H9 (cell line): Measurements from ENCODE around the gene ADAMTS17. TPM values are rescaled to one million over a fixed set of nuclear protein-coding genes. Genes with fewer than 3 reads are reported as not detected.

Experiments
- DNase-seq: peaks from one replicate; pipeline ENCODE4 v3.0.0-alpha.2; 2017
- H2AFZ ChIP-seq: one replicate; pipeline ENCODE4 v1.6.1; 2013; ENCODE audit warnings: mild to moderate bottlenecking, low read length, control low read depth, moderate library complexity
- H2AK5ac ChIP-seq: 2 replicates; pipeline ENCODE4 v1.6.1; 2013; ENCODE audit warnings: low read length, control low read depth, mixed read lengths; ENCODE audit not compliant: insufficient read length
- H2BK120ac ChIP-seq: one replicate; pipeline ENCODE4 v1.6.1; 2013; ENCODE audit warnings: low read depth, mild to moderate bottlenecking, low read length, control low read depth, inconsistent platforms; ENCODE audit not compliant: poor library complexity, severe bottlenecking
- H2BK12ac ChIP-seq: 2 replicates; pipeline ENCODE4 v1.6.1; 2013; ENCODE audit warnings: low read length, control low read depth, mixed read lengths, low read depth; ENCODE audit not compliant: insufficient read length
- H2BK15ac ChIP-seq: 2 replicates; pipeline ENCODE4 v1.6.1; 2013; ENCODE audit warnings: low read depth, low read length, control low read depth
- H2BK20ac ChIP-seq: one replicate; pipeline ENCODE4 v1.6.1; 2013; ENCODE audit warnings: low read depth, mild to moderate bottlenecking, low read length, control low read depth, inconsistent platforms; ENCODE audit not compliant: poor library complexity, severe bottlenecking
- H2BK5ac ChIP-seq: 2 replicates; pipeline ENCODE4 v1.6.1; 2013; ENCODE audit warnings: low read length, control low read depth, mixed read lengths; ENCODE audit not compliant: insufficient read length
- H3K14ac ChIP-seq: 2 replicates; pipeline ENCODE4 v1.6.1; 2013; ENCODE audit warnings: low read length, control low read depth; ENCODE audit not compliant: insufficient read depth
- H3K18ac ChIP-seq: 2 replicates; pipeline ENCODE4 v1.6.1; 2013; ENCODE audit warnings: low read depth, mild to moderate bottlenecking, mixed read lengths, low read length, control low read depth; ENCODE audit not compliant: insufficient read length
- H3K23ac ChIP-seq: 2 replicates; pipeline ENCODE4 v1.6.1; 2013; ENCODE audit warnings: low read length, control low read depth, mixed read lengths, low read depth; ENCODE audit not compliant: insufficient read length
- H3K23me2 ChIP-seq: 2 replicates; pipeline ENCODE4 v1.6.1; 2013; ENCODE audit warnings: low read depth, mild to moderate bottlenecking, mixed read lengths, low read length, control low read depth; ENCODE audit not compliant: insufficient read length, poor library complexity, severe bottlenecking
- H3K27ac ChIP-seq: 2 replicates; pipeline ENCODE4 v1.5.1; 2013; ENCODE audit warnings: low read length, control low read depth, mixed read lengths, low read depth; ENCODE audit not compliant: insufficient read length
- H3K27me3 ChIP-seq: 2 replicates; pipeline ENCODE4 v1.6.1; 2013; ENCODE audit warnings: low read length, control low read depth, inconsistent platforms; ENCODE audit not compliant: insufficient read depth
- H3K4ac ChIP-seq: 2 replicates; pipeline ENCODE4 v1.6.1; 2013; ENCODE audit warnings: low read depth, mild to moderate bottlenecking, control low read depth, inconsistent platforms, low read length, moderate library complexity
- H3K4me1 ChIP-seq: 2 replicates; pipeline ENCODE4 v1.6.1; 2013; ENCODE audit warnings: low read length, control low read depth, inconsistent platforms; ENCODE audit not compliant: insufficient read depth
- H3K4me2 ChIP-seq: 2 replicates; pipeline ENCODE4 v1.6.1; 2013; ENCODE audit warnings: low read length, control low read depth, mixed read lengths; ENCODE audit not compliant: insufficient read length, insufficient read depth
- H3K56ac ChIP-seq: 2 replicates; pipeline ENCODE4 v1.6.1; 2013; ENCODE audit warnings: low read depth, mild to moderate bottlenecking, mixed read lengths, low read length, control low read depth; ENCODE audit not compliant: insufficient read length
- H3K79me1 ChIP-seq: 2 replicates; pipeline ENCODE4 v1.6.1; 2013; ENCODE audit warnings: low read depth, mild to moderate bottlenecking, moderate library complexity, low read length, control low read depth, inconsistent platforms; ENCODE audit not compliant: insufficient read depth, poor library complexity, severe bottlenecking
- H3K79me2 ChIP-seq: 2 replicates; pipeline ENCODE4 v1.6.1; 2013; ENCODE audit warnings: low read length, control low read depth, inconsistent platforms; ENCODE audit not compliant: insufficient read depth
- H3K9ac ChIP-seq: 2 replicates; pipeline ENCODE4 v1.6.1; 2013; ENCODE audit warnings: low read length, control low read depth, mixed read lengths; ENCODE audit not compliant: insufficient read length; ENCODE audit errors: extremely low read depth
- H3K9me3 ChIP-seq: one replicate; pipeline ENCODE4 v1.6.1; 2013; ENCODE audit warnings: low read depth, low read length, inconsistent platforms; ENCODE audit not compliant: control insufficient read depth
- H3T11ph ChIP-seq: one replicate; pipeline ENCODE4 v1.6.1; 2013; ENCODE audit warnings: mild to moderate bottlenecking, low read length, control low read depth, inconsistent platforms
- H4K20me1 ChIP-seq: one replicate; pipeline ENCODE4 v1.6.1; 2013; ENCODE audit not compliant: control insufficient read depth, insufficient read length, insufficient read depth
- H4K5ac ChIP-seq: 2 replicates; pipeline ENCODE4 v1.6.1; 2013; ENCODE audit warnings: low read depth, mild to moderate bottlenecking, mixed read lengths, low read length, control low read depth; ENCODE audit not compliant: insufficient read length
- H4K8ac ChIP-seq: replicated peaks from 2 replicates; pipeline ENCODE4 v1.6.1; 2013; ENCODE audit warnings: low read length, control low read depth, mixed read lengths, low read depth; ENCODE audit not compliant: insufficient read length
- H4K91ac ChIP-seq: 2 replicates; pipeline ENCODE4 v1.6.1; 2013; ENCODE audit warnings: low read depth, mild to moderate bottlenecking, moderate library complexity, mixed read lengths, low read length, control low read depth; ENCODE audit not compliant: insufficient read length
- H3K27ac Mint-ChIP-seq, 3 experiments: 2 replicates in 2 of 3; 3 replicates in 1 of 3; pipeline ENCODE4 v1.8.0; 2020 to 2021; ENCODE audit warnings: mixed read lengths in 3 of 3, mild to moderate bottlenecking in 1 of 3, moderate library complexity in 1 of 3
- H3K27me3 Mint-ChIP-seq: 2 replicates; pipeline ENCODE4 v1.8.0; 2021; ENCODE audit warnings: low read depth, mild to moderate bottlenecking, moderate library complexity, mixed read lengths
- H3K36me3 Mint-ChIP-seq, 3 experiments: 2 replicates in 2 of 3; 3 replicates in 1 of 3; pipeline ENCODE4 v1.8.0; 2020 to 2021; ENCODE audit warnings: low read depth in 3 of 3, mixed read lengths in 3 of 3; ENCODE audit not compliant: insufficient read depth in 1 of 3
- H3K4me1 Mint-ChIP-seq, 2 experiments: 2 replicates each; pipeline ENCODE4 v1.8.0; 2020; ENCODE audit warnings: mixed read lengths in 2 of 2
- H3K4me3 Mint-ChIP-seq, 2 experiments: 2 replicates in 1 of 2; 3 replicates in 1 of 2; pipeline ENCODE4 v1.8.0; 2020 to 2021; ENCODE audit warnings: mild to moderate bottlenecking in 2 of 2, mixed read lengths in 2 of 2, moderate library complexity in 1 of 2
- H3K9me3 Mint-ChIP-seq, 2 experiments: 2 replicates in 1 of 2; 3 replicates in 1 of 2; pipeline ENCODE4 v1.8.0; 2020; ENCODE audit warnings: mild to moderate bottlenecking in 2 of 2, mixed read lengths in 2 of 2, moderate library complexity in 1 of 2
- CTCF ChIP-seq: fragments of 200-600 bp; sonication (generic); conservative IDR thresholded peaks from 3 replicates; pipeline ENCODE4 v1.8.0; 2021; ENCODE audit warnings: antibody characterized with exemption, mild to moderate bottlenecking
- WGBS: extraction: QIAGEN DNeasy Blood & Tissue Kit; methylation state at CpG from one replicate; pipeline ENCODE4 v1.1.7; 2013; ENCODE audit warnings: missing lambda C conversion rate, low lambda C conversion rate, mixed read lengths; ENCODE audit not compliant: insufficient read length; ENCODE audit errors: extremely low coverage; 5-methylcytosine and 5-hydroxymethylcytosine counted together
- total RNA-seq: library from RNA; stranded (reverse); gene quantifications from 2 replicates; pipeline ENCODE4 v1.2.1, GENCODE V29; 2021

The ADAMTS17 gene
- total RNA-seq, 1 experiment from 2014 or later, result 2.9 TPM

GRCh38 chr15:100196326-100197058 lies 145.3 kb downstream of the ADAMTS17 start:
- no peak overlapping the region for H2BK15ac ChIP-seq
- no peak overlapping the region for H3K9ac ChIP-seq
- no peaks in the 10 kb centered on the region for H3K9me3 ChIP-seq
- no peak overlapping the region for H2AK5ac ChIP-seq
- H3K27ac Mint-ChIP-seq, result no peak overlapping the region; a peak in 1 of 7 replicates
- H3K9me3 Mint-ChIP-seq, result peaks cover 0 to 2% of the 10 kb centered on the region in 2 experiments; a peak in 1 of 5 replicates
- no peaks in the 10 kb centered on the region; a peak in 1 of 7 replicates for H3K36me3 Mint-ChIP-seq
- H4K8ac ChIP-seq, result no peak overlapping the region
- H3K56ac ChIP-seq, result no peak overlapping the region
- no peak overlapping the region for H2BK12ac ChIP-seq
- no peak overlapping the region for H2AFZ ChIP-seq
- no peak overlapping the region for H2BK5ac ChIP-seq
- no peaks in the 10 kb centered on the region for H3K79me2 ChIP-seq
- no peak overlapping the region for H4K91ac ChIP-seq
- H3K4me1 ChIP-seq, result peaks cover 1% of the 10 kb centered on the region; the same call in 1 of the 2 replicates
- H3K23ac ChIP-seq, result no peak overlapping the region
- no peaks in the 10 kb centered on the region for H3K79me1 ChIP-seq
- no peak overlapping the region for H2BK120ac ChIP-seq
- no peak for TF ChIP-seq CTCF
- H2BK20ac ChIP-seq, result no peak overlapping the region
- no peaks in the 10 kb centered on the region for H3K27me3 ChIP-seq
- no CpG with 5 or more reads among the region's 14 CpGs for WGBS
- H3K4me2 ChIP-seq, result no peak overlapping the region
- no peak overlapping the region for H3T11ph ChIP-seq
- H3K27me3 Mint-ChIP-seq, result peaks cover 5% of the 10 kb centered on the region; the same call in 1 of the 2 replicates
- no peak overlapping the region for H3K18ac ChIP-seq
- H3K27ac ChIP-seq, result no peak overlapping the region
- H3K23me2 ChIP-seq, result no peaks in the 10 kb centered on the region
- H3K4me3 Mint-ChIP-seq, result no peak overlapping the region
- no peaks in the 10 kb centered on the region for H4K20me1 ChIP-seq
- H4K5ac ChIP-seq, result no peak overlapping the region
- H3K14ac ChIP-seq, result no peak overlapping the region
- no peak overlapping the region for H3K4ac ChIP-seq
- no peak for DNase-seq
- H3K4me1 Mint-ChIP-seq, result peaks cover 14 to 32% of the 10 kb centered on the region in 2 experiments
